ENCODE measurements around the gene ETS2. TPM values are rescaled to one million over a fixed set of nuclear protein-coding genes. Genes with fewer than 3 reads are reported as not detected.
"Not testable (repeated sequence)": the region's sequence is repeated elsewhere in the genome, so short reads cannot be mapped to it uniquely, and the experiment has no call there.

The ETS2 gene
- total and polyA plus RNA-seq, 2 of the 4 experiments (the other 2 are of a cell fraction): 21.3 to 21.7 TPM

- H4K5ac ChIP-seq (ENCODE audit: low read depth, low read length); dilution Hi-C loops (cut with HindIII; ENCODE audit: low sequenced_read_pairs, unreplicated experiment); H3K9ac ChIP-seq (ENCODE audit: low read depth, low read length); H3K27me3 ChIP-seq (ENCODE audit: control insufficient read depth, insufficient read depth, low read length); H2BK20ac ChIP-seq (ENCODE audit: low read depth, low read length); H3K4me1 ChIP-seq (ENCODE audit: control insufficient read depth, insufficient read depth, low read length); H2BK15ac ChIP-seq (ENCODE audit: low read depth, low read length); CTCF ChIA-PET; H2AFZ ChIP-seq (replicated peaks; ENCODE audit: low read length, poor library complexity); H4K91ac ChIP-seq (ENCODE audit: insufficient read depth, low read depth, low read length); H3K14ac ChIP-seq (replicated peaks; ENCODE audit: low read depth, low read length); H2AK5ac ChIP-seq (ENCODE audit: low read depth, low read length); H3K4me2 ChIP-seq (ENCODE audit: low read depth, low read length); H3K79me1 ChIP-seq (ENCODE audit: low read depth in 1 of 2, low read length in 2 of 2); H3K27ac ChIP-seq (ENCODE audit: insufficient read depth, low read length); H3K56ac ChIP-seq (ENCODE audit: extremely low read depth, insufficient read depth, low read length); H3K18ac ChIP-seq (ENCODE audit: low read depth, low read length); H3K4ac ChIP-seq (ENCODE audit: low read depth, low read length); H3K23ac ChIP-seq (ENCODE audit: low read depth, low read length); H4K20me1 ChIP-seq (ENCODE audit: insufficient read depth, low read length); ATAC-seq (ENCODE audit: low read depth); intact Hi-C loops (cut with micrococcal nuclease); H3K4me3 ChIP-seq (ENCODE audit: insufficient read depth, low read depth, low read length); in situ Hi-C loops (cut with MboI; ENCODE audit: low sequenced_read_pairs); H3K36me3 ChIP-seq (ENCODE audit: control insufficient read depth, insufficient read depth, low read length); DNase-seq; H2AK9ac ChIP-seq (replicated peaks; ENCODE audit: low read depth, low read length, poor library complexity); H2BK5ac ChIP-seq (ENCODE audit: low read depth, low read length, poor library complexity, severe bottlenecking); H3K9me1 ChIP-seq (ENCODE audit: insufficient read depth, low read length); H4K8ac ChIP-seq (ENCODE audit: low read depth in 2 of 2, low read length in 2 of 2); H3K9me3 ChIP-seq (ENCODE audit: control insufficient read depth, insufficient read depth, low read length); BruUV-seq (replicated peaks); POLR2A ChIA-PET (ENCODE audit: unreplicated experiment); H2BK120ac ChIP-seq (ENCODE audit: low read depth, low read length): not testable (repeated sequence)
- WGBS, 2 experiments (ENCODE audit: extremely low coverage in 2 of 2, insufficient read length in 1 of 2): no CpG with 5 or more reads among the region's 2 CpGs
Measured at GRCh38 chr21:38845374-38845773, 39.6 kb downstream of the ETS2 start.

Data from IMR-90 (cell line).